Stimulated activated CD8-positive, alpha-beta memory T cell treated with anti-CD3 and anti-CD28 coated beads, Interleukin-2, amount 100 ng/mL, for 1 hour (primary cell): ENCODE measurements around the gene ABCA13.

Source experiments
- DNase-seq, 2 donors: peaks; one replicate each; pipeline ENCODE4 v3.0.0-alpha.2; 2020; ENCODE audit warnings: low read depth in 2 of 2

Gene ABCA13

GRCh38 chr7:48634116-48634632 is 462.9 kb downstream of the ABCA13 start:
- no peak for DNase-seq

GRCh38 chr7:48635796-48636195 is 464.5 kb downstream of the ABCA13 start:
- no peak for DNase-seq

GRCh38 chr7:48636391-48637015 is 465.2 kb downstream of the ABCA13 start:
- no peak for DNase-seq

GRCh38 chr7:48637382-48637781 is 466.1 kb downstream of the ABCA13 start:
- DNase-seq = no peak

- no peak for DNase-seq
Measured at GRCh38 chr7:48638041-48638440, 466.8 kb downstream of the ABCA13 start.

GRCh38 chr7:48643431-48644013 is 472.3 kb downstream of the ABCA13 start:
- no peak for DNase-seq

GRCh38 chr7:48658138-48658537 is 486.9 kb downstream of the ABCA13 start:
- DNase-seq = no peak

- no peak for DNase-seq
Measured at GRCh38 chr7:48660306-48660870, 489.1 kb downstream of the ABCA13 start.

GRCh38 chr7:48664241-48664640 is 493.0 kb downstream of the ABCA13 start:
- DNase-seq = no peak

GRCh38 chr7:48665353-48666135 is 494.3 kb downstream of the ABCA13 start:
- no peak for DNase-seq

- DNase-seq = no peak
Measured at GRCh38 chr7:48667407-48667806, 496.1 kb downstream of the ABCA13 start.

GRCh38 chr7:48671656-48672055 is 500.4 kb downstream of the ABCA13 start:
- no peak for DNase-seq

GRCh38 chr7:48681006-48681405 is 509.7 kb downstream of the ABCA13 start:
- DNase-seq = no peak

- DNase-seq = no peak
Measured at GRCh38 chr7:48691788-48692187, 520.5 kb downstream of the ABCA13 start.
